GM12874 (cell line): Measurements from ENCODE around the gene PRSS50.

ENCODE experiments used
- TF ChIP-seq, protein P1 (sequence below): IDR thresholded peaks from 2 replicates; pipeline ENCODE4 v1.5.1; 2011; ENCODE audit warnings: low read depth, mild to moderate bottlenecking, control low read depth, low read length, moderate library complexity; ENCODE audit not compliant: insufficient read depth

The PRSS50 gene

GRCh38 chr3:46669191-46669999, 48.3 kb downstream of the PRSS50 start:
- TF ChIP-seq, protein P1, sequence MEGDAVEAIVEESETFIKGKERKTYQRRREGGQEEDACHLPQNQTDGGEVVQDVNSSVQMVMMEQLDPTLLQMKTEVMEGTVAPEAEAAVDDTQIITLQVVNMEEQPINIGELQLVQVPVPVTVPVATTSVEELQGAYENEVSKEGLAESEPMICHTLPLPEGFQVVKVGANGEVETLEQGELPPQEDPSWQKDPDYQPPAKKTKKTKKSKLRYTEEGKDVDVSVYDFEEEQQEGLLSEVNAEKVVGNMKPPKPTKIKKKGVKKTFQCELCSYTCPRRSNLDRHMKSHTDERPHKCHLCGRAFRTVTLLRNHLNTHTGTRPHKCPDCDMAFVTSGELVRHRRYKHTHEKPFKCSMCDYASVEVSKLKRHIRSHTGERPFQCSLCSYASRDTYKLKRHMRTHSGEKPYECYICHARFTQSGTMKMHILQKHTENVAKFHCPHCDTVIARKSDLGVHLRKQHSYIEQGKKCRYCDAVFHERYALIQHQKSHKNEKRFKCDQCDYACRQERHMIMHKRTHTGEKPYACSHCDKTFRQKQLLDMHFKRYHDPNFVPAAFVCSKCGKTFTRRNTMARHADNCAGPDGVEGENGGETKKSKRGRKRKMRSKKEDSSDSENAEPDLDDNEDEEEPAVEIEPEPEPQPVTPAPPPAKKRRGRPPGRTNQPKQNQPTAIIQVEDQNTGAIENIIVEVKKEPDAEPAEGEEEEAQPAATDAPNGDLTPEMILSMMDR: no peak

GRCh38 chr3:46668591-46668990, 49.1 kb downstream of the PRSS50 start:
- TF ChIP-seq, protein P1: no peak

DNA sequence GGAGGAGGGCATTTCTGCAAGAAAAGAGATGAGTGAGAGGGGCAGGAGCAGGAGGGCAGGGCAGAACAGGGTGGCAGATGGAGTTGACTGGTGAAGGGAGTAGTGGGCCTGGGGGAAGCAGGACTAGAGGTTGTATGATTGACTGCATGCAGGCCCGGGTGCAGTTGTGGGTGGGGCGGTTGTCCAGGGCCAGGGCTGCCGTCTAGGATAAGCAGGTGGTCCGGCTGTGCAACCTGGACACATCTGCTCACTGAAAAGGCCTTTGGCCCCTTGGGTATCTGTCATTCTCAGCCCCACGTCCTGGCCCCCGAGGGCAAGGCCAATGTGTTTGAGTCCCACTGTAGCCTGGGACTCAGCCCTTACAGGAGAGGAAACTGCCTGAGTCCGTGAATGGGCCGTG, 49.6 kb downstream of the PRSS50 start:
- TF ChIP-seq, protein P1: no peak

- TF ChIP-seq, protein P1: no peak
Measured at GRCh38 chr3:46667657-46668056, 50.0 kb downstream of the PRSS50 start.

- TF ChIP-seq, protein P1: no peak
Measured at GRCh38 chr3:46667061-46667621, 50.5 kb downstream of the PRSS50 start.

- TF ChIP-seq, protein P1: no peak
Measured at GRCh38 chr3:46666453-46666845, 51.2 kb downstream of the PRSS50 start.

- TF ChIP-seq, protein P1: no peak
Measured at GRCh38 chr3:46665763-46666452, 51.8 kb downstream of the PRSS50 start.
